SK-N-SH (cell line): ENCODE data around the gene AP2A1. TPM values are rescaled to one million over a fixed set of nuclear protein-coding genes. Genes with fewer than 3 reads are reported as not detected.

ENCODE experiments used
- CTCF ChIA-PET: fragments of 300-600, 350-600 bp; formaldehyde crosslinking; extraction: SDS; loops from one replicate; lab custom pipeline; 2021; lab: Yijun Ruan, JAX
- POLR2A ChIA-PET: fragments of 350-600 bp; sonication (Branson Sonifier 250); formaldehyde crosslinking; extraction: SDS; loops from one replicate; lab custom pipeline; 2020; ENCODE audit warnings: antibody characterized with exemption, inconsistent platforms; lab: Yijun Ruan, JAX
- DNase-seq: peaks from one replicate; pipeline ENCODE4 v3.0.0; 2012
- H2AFZ ChIP-seq: fragments of 200-600 bp; sonication (generic); 2 replicates; pipeline ENCODE4 v1.8.1; 2016; ENCODE audit warnings: antibody characterized with exemption, mild to moderate bottlenecking, low read depth
- H3F3A ChIP-seq: fragments of 200-600 bp; sonication (generic); replicated peaks from 2 replicates; pipeline ENCODE3; 2016; ENCODE audit warnings: antibody characterized with exemption, mild to moderate bottlenecking; ENCODE audit not compliant: insufficient read depth
- H3K27ac ChIP-seq, 2 experiments: fragments of 200-500 bp in 1 of 2; fragments of 200-600 bp in 1 of 2; sonication (Bioruptor generic) in 1 of 2; sonication (generic), shearing (Covaris generic) in 1 of 2; 2 replicates each; pipeline versions ENCODE4 v1.5.1 to v1.6.1; 2014 to 2016; ENCODE audit warnings: low read depth in 2 of 2, inconsistent platforms in 1 of 2, low read length in 1 of 2, mild to moderate bottlenecking in 1 of 2, mixed read lengths in 1 of 2
- H3K27me3 ChIP-seq: fragments of 200-600 bp; sonication (generic), shearing (Covaris generic); 2 replicates; pipeline ENCODE4 v1.6.1; 2016; ENCODE audit warnings: mixed run types; ENCODE audit not compliant: insufficient read depth
- H3K36me3 ChIP-seq, 2 experiments: fragments of 200-500 bp in 1 of 2; fragments of 200-600 bp in 1 of 2; sonication (Bioruptor generic) in 1 of 2; sonication (generic) in 1 of 2; replicated peaks in 1 of 2; 2 replicates each; pipeline versions ENCODE3 to v1.5.1; 2014 to 2016; ENCODE audit warnings: low read length in 1 of 2, mild to moderate bottlenecking in 1 of 2; ENCODE audit not compliant: insufficient read depth in 2 of 2, control insufficient read depth in 1 of 2
- H3K4me1 ChIP-seq, 2 experiments: fragments of 200-500 bp in 1 of 2; fragments of 200-600 bp in 1 of 2; sonication (Bioruptor generic) in 1 of 2; sonication (generic), shearing (Covaris generic) in 1 of 2; 2 replicates each; pipeline versions ENCODE4 v1.5.1 to v1.6.1; 2014 to 2016; ENCODE audit warnings: low read depth in 1 of 2, low read length in 1 of 2, mixed run types in 1 of 2; ENCODE audit not compliant: insufficient read depth in 2 of 2, control insufficient read depth in 1 of 2
- H3K4me2 ChIP-seq: fragments of 200-600 bp; sonication (generic), shearing (Covaris generic); 2 replicates; pipeline ENCODE4 v1.6.1; 2017; ENCODE audit warnings: mixed run types
- H3K4me3 ChIP-seq, 2 experiments: fragments of 200-500 bp in 1 of 2; fragments of 200-600 bp in 1 of 2; sonication (Bioruptor generic) in 1 of 2; sonication (generic), shearing (Covaris generic) in 1 of 2; 2 replicates each; pipeline versions ENCODE4 v1.5.1 to v1.8.1; 2014 to 2016; ENCODE audit warnings: low read depth in 2 of 2, inconsistent platforms in 1 of 2, low read length in 1 of 2, mild to moderate bottlenecking in 1 of 2, mixed read lengths in 1 of 2, moderate library complexity in 1 of 2
- H3K79me2 ChIP-seq: fragments of 200-600 bp; sonication (generic); 2 replicates; pipeline ENCODE4 v1.8.1; 2017; ENCODE audit warnings: mild to moderate bottlenecking; ENCODE audit not compliant: insufficient read depth
- H3K9ac ChIP-seq: fragments of 200-600 bp; sonication (generic); 2 replicates; pipeline ENCODE4 v1.6.1; 2017; ENCODE audit warnings: mixed run types
- H3K9me2 ChIP-seq: fragments of 200-600 bp; sonication (generic); 2 replicates; pipeline ENCODE4 v1.6.1; 2017; ENCODE audit warnings: mixed run types
- H3K9me3 ChIP-seq: fragments of 200-600 bp; sonication (generic); 2 replicates; pipeline ENCODE4 v1.6.1; 2017; ENCODE audit warnings: mixed run types, mild to moderate bottlenecking, moderate library complexity
- H4K20me1 ChIP-seq: fragments of 200-600 bp; sonication (generic); 2 replicates; pipeline ENCODE4 v1.6.1; 2017; ENCODE audit warnings: mild to moderate bottlenecking, mixed run types; ENCODE audit not compliant: insufficient read depth
- EP300 ChIP-seq, 2 experiments: IDR thresholded peaks; 2 replicates each; pipeline versions ENCODE4 v1.4.0 to v1.6.1; 2012; ENCODE audit warnings: borderline replicate concordance in 1 of 2, low read depth in 1 of 2, low read length in 1 of 2
- EZH2phosphoT487 ChIP-seq: fragments of 200-600 bp; sonication (generic); IDR thresholded peaks from 2 replicates; pipeline ENCODE4 v1.6.1; 2017; ENCODE audit warnings: low read depth, mixed run types, mild to moderate bottlenecking, antibody characterized with exemption, moderate library complexity, borderline replicate concordance
- GATA2 ChIP-seq: sonication (generic); formaldehyde crosslinking; IDR thresholded peaks from 2 replicates; pipeline ENCODE4 v1.5.0; 2020; ENCODE audit warnings: mild to moderate bottlenecking, missing genetic modification reagents
- JUND ChIP-seq: IDR thresholded peaks from 2 replicates; pipeline ENCODE4 v1.4.0; 2012
- MEF2A ChIP-seq: IDR thresholded peaks from 2 replicates; pipeline ENCODE4 v1.4.0; 2012; ENCODE audit warnings: low read depth, borderline replicate concordance
- MXI1 ChIP-seq: IDR thresholded peaks from 2 replicates; pipeline ENCODE4 v1.6.1; 2012; ENCODE audit warnings: mild to moderate bottlenecking, low read depth, low read length, improper control_type of control experiment
- PBX3 ChIP-seq: IDR thresholded peaks from 2 replicates; pipeline ENCODE4; 2012
- POLR2AphosphoS5 ChIP-seq: IDR thresholded peaks from 2 replicates; pipeline ENCODE4 v1.6.1; 2012; ENCODE audit warnings: low read depth, low read length
- REST ChIP-seq: IDR thresholded peaks from 2 replicates; pipeline ENCODE4 v1.6.1; 2012; ENCODE audit warnings: mild to moderate bottlenecking, low read depth, low read length, moderate library complexity
- RFX5 ChIP-seq: IDR thresholded peaks from 2 replicates; pipeline ENCODE4 v1.6.1; 2012; ENCODE audit warnings: mild to moderate bottlenecking, improper control_type of control experiment, low read length
- RXRA ChIP-seq: IDR thresholded peaks from 2 replicates; pipeline ENCODE4 v1.4.0; 2012; ENCODE audit warnings: low read depth, mild to moderate bottlenecking, borderline replicate concordance
- SIN3A ChIP-seq: IDR thresholded peaks from 2 replicates; pipeline ENCODE4 v1.6.1; 2012; ENCODE audit warnings: low read depth, mild to moderate bottlenecking, low read length, moderate library complexity, borderline replicate concordance
- SMC3 ChIP-seq: IDR thresholded peaks from 2 replicates; pipeline ENCODE4 v1.6.1; 2012; ENCODE audit warnings: low read depth, low read length, improper control_type of control experiment
- TAF1 ChIP-seq: IDR thresholded peaks from 2 replicates; pipeline ENCODE4 v1.6.1; 2012; ENCODE audit warnings: low read depth, mild to moderate bottlenecking, low read length, moderate library complexity, borderline replicate concordance
- TCF12 ChIP-seq: IDR thresholded peaks from 2 replicates; pipeline ENCODE4 v1.4.0; 2012
- TEAD4 ChIP-seq: IDR thresholded peaks from 2 replicates; pipeline ENCODE4 v1.4.0; 2012; ENCODE audit warnings: mild to moderate bottlenecking, borderline replicate concordance; ENCODE audit not compliant: insufficient read depth
- USF1 ChIP-seq: IDR thresholded peaks from 2 replicates; pipeline ENCODE4 v1.4.0; 2012; ENCODE audit warnings: low read depth, borderline replicate concordance
- YY1 ChIP-seq: IDR thresholded peaks from 2 replicates; pipeline ENCODE4 v1.4.0; 2012; ENCODE audit warnings: low read depth, mild to moderate bottlenecking
- WGBS: methylation state at CpG from one replicate; pipeline ENCODE4 v1.1.6; 2017; ENCODE audit warnings: low lambda C conversion rate; 5-methylcytosine and 5-hydroxymethylcytosine counted together
- polyA plus RNA-seq, 3 experiments: library from polyadenylated mRNA; depleted of rRNA; stranded (reverse); fragments of >200 nt; gene quantifications; 2 replicates each; pipeline ENCODE4 v1.2.3, GENCODE V29; 2012

Gene AP2A1
- polyA plus RNA-seq, 1 of the 3 experiments (the other 2 are of a cell fraction): 74.8 TPM

GRCh38 chr19:49787746-49788145 lies 20.9 kb downstream of the AP2A1 start:
- Histone ChIP-seq H3F3A (peaks cover 4% of the 10 kb centered on the region), H2AFZ (no peak overlapping the region), H3K27ac (no peak overlapping the region), H3K79me2 (peaks cover 14% of the 10 kb centered on the region; the same call in 1 of the 2 replicates), H3K9ac (no peak overlapping the region), H3K9me2 (no peaks in the 10 kb centered on the region), H3K27me3 (no peaks in the 10 kb centered on the region), H3K4me1 (no peaks in the 10 kb centered on the region), H3K4me2 (no peak overlapping the region), H3K4me3 (no peak overlapping the region), H3K9me3 (no peaks in the 10 kb centered on the region), H4K20me1 (no peaks in the 10 kb centered on the region), H3K36me3 (peaks cover 15 to 25% of the 10 kb centered on the region in 2 experiments)
- 98% methylated on average over 5 of the region's 5 CpGs for WGBS
- ChIA-PET CTCF (no interaction called here), POLR2A (no interaction called here)
- DNase-seq: no peak
- TF ChIP-seq SMC3 (no peak), SIN3A (no peak), REST (no peak), YY1 (no peak), TEAD4 (no peak), TCF12 (no peak), TAF1 (no peak), RXRA (no peak), EP300 (IDR thresholded peaks at IDR 0.05; ENCODE audit: borderline replicate concordance in 1 of 2, low read depth in 1 of 2, low read length in 1 of 2) (no peak), JUND (no peak), USF1 (no peak), RFX5 (no peak), POLR2AphosphoS5 (no peak), MXI1 (no peak), MEF2A (no peak), GATA2 (no peak), EZH2phosphoT487 (no peak), PBX3 (no peak)
